Measurements from ENCODE around the gene OR2AE1. TPM values are rescaled to one million over a fixed set of nuclear protein-coding genes. Genes with fewer than 3 reads are reported as not detected.

OR2AE1 gene
- total and polyA plus RNA-seq, 2 of the 13 experiments (the other 11 are each of a cell fraction or from before 2014, with no cell fraction given) = not detected

- TF ChIP-seq, protein P1, sequence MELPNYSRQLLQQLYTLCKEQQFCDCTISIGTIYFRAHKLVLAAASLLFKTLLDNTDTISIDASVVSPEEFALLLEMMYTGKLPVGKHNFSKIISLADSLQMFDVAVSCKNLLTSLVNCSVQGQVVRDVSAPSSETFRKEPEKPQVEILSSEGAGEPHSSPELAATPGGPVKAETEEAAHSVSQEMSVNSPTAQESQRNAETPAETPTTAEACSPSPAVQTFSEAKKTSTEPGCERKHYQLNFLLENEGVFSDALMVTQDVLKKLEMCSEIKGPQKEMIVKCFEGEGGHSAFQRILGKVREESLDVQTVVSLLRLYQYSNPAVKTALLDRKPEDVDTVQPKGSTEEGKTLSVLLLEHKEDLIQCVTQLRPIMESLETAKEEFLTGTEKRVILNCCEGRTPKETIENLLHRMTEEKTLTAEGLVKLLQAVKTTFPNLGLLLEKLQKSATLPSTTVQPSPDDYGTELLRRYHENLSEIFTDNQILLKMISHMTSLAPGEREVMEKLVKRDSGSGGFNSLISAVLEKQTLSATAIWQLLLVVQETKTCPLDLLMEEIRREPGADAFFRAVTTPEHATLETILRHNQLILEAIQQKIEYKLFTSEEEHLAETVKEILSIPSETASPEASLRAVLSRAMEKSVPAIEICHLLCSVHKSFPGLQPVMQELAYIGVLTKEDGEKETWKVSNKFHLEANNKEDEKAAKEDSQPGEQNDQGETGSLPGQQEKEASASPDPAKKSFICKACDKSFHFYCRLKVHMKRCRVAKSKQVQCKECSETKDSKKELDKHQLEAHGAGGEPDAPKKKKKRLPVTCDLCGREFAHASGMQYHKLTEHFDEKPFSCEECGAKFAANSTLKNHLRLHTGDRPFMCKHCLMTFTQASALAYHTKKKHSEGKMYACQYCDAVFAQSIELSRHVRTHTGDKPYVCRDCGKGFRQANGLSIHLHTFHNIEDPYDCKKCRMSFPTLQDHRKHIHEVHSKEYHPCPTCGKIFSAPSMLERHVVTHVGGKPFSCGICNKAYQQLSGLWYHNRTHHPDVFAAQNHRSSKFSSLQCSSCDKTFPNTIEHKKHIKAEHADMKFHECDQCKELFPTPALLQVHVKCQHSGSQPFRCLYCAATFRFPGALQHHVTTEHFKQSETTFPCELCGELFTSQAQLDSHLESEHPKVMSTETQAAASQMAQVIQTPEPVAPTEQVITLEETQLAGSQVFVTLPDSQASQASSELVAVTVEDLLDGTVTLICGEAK (IDR thresholded peaks at IDR 0.05) = no peak
- TF ChIP-seq, protein P1 (CRISPR knock-in tag; IDR thresholded peaks at IDR 0.05) = no peak; the same call in 1 of the 2 replicates
- no peak for TF ChIP-seq GABPA (IDR thresholded peaks at IDR 0.05; ENCODE audit: low read depth, low read length)
- TF ChIP-seq GABPA (CRISPR knock-in tag; IDR thresholded peaks at IDR 0.05; ENCODE audit: low read depth) = no peak
- peak; percentile 75; the same call in 1 of the 2 replicates for TF ChIP-seq ZNF775 (CRISPR knock-in tag; IDR thresholded peaks at IDR 0.05; ENCODE audit: borderline replicate concordance)
- TF ChIP-seq, protein P2, sequence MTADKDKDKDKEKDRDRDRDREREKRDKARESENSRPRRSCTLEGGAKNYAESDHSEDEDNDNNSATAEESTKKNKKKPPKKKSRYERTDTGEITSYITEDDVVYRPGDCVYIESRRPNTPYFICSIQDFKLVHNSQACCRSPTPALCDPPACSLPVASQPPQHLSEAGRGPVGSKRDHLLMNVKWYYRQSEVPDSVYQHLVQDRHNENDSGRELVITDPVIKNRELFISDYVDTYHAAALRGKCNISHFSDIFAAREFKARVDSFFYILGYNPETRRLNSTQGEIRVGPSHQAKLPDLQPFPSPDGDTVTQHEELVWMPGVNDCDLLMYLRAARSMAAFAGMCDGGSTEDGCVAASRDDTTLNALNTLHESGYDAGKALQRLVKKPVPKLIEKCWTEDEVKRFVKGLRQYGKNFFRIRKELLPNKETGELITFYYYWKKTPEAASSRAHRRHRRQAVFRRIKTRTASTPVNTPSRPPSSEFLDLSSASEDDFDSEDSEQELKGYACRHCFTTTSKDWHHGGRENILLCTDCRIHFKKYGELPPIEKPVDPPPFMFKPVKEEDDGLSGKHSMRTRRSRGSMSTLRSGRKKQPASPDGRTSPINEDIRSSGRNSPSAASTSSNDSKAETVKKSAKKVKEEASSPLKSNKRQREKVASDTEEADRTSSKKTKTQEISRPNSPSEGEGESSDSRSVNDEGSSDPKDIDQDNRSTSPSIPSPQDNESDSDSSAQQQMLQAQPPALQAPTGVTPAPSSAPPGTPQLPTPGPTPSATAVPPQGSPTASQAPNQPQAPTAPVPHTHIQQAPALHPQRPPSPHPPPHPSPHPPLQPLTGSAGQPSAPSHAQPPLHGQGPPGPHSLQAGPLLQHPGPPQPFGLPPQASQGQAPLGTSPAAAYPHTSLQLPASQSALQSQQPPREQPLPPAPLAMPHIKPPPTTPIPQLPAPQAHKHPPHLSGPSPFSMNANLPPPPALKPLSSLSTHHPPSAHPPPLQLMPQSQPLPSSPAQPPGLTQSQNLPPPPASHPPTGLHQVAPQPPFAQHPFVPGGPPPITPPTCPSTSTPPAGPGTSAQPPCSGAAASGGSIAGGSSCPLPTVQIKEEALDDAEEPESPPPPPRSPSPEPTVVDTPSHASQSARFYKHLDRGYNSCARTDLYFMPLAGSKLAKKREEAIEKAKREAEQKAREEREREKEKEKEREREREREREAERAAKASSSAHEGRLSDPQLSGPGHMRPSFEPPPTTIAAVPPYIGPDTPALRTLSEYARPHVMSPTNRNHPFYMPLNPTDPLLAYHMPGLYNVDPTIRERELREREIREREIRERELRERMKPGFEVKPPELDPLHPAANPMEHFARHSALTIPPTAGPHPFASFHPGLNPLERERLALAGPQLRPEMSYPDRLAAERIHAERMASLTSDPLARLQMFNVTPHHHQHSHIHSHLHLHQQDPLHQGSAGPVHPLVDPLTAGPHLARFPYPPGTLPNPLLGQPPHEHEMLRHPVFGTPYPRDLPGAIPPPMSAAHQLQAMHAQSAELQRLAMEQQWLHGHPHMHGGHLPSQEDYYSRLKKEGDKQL (CRISPR knock-in tag; IDR thresholded peaks at IDR 0.05; ENCODE audit: low read depth) = peak; percentile 78; the same call in 1 of the 2 replicates
- TF ChIP-seq ZNF367 (CRISPR knock-in tag; IDR thresholded peaks at IDR 0.05; ENCODE audit: borderline replicate concordance) = no peak
- peak; percentile 11; the same call in 1 of the 2 replicates for TF ChIP-seq ZNF652 (CRISPR knock-in tag; IDR thresholded peaks at IDR 0.05; ENCODE audit: borderline replicate concordance, low read depth)
- TF ChIP-seq FOXA3 (CRISPR knock-in tag; IDR thresholded peaks at IDR 0.05) = peak; percentile 96
- peak; percentile 56 for TF ChIP-seq PPARG (CRISPR knock-in tag; conservative IDR thresholded peaks at IDR 0.05)
- TF ChIP-seq GATA4 (IDR thresholded peaks at IDR 0.05; ENCODE audit: borderline replicate concordance, low read depth) = peak; percentile 90
Measured at GRCh38 chr7:99827040-99827778, 49.6 kb downstream of the OR2AE1 start (continued).
